Caco-2 (cell line): Measurements from ENCODE around the gene MYH7. TPM values are rescaled to one million over a fixed set of nuclear protein-coding genes. Genes with fewer than 3 reads are reported as not detected.

Source experiments
- BruUV-seq: library from RNA; stranded (reverse); fragments of 400-500 nt; replicated peaks from 2 replicates; lab custom pipeline; 2021; lab: Mats Ljungman, UMichigan
- CTCF ChIA-PET: fragments of 300-600 bp; sonication (Branson Sonifier 250); formaldehyde crosslinking; loops from one replicate; lab custom pipeline; 2022; ENCODE audit warnings: antibody characterized with exemption; lab: Charles Lee
- POLR2A ChIA-PET: fragments of 300-600 bp; sonication (Branson Sonifier 250); formaldehyde crosslinking; loops from one replicate; lab custom pipeline; 2022; ENCODE audit warnings: antibody characterized with exemption; lab: Charles Lee
- DNase-seq, 2 experiments: peaks; one replicate each; pipeline versions ENCODE4 v3.0.0 to v3.0.0-alpha.2; 2020 to 2022
- H3K27me3 ChIP-seq: replicated peaks from 2 replicates; pipeline ENCODE4 v1.6.0; 2011; ENCODE audit warnings: low read length; ENCODE audit not compliant: control insufficient read depth, insufficient read depth
- H3K36me3 ChIP-seq: 2 replicates; pipeline ENCODE4 v1.5.1; 2011; ENCODE audit warnings: low read length; ENCODE audit not compliant: control insufficient read depth, insufficient read depth
- H3K4me1 ChIP-seq: fragments of 250-450 bp; sonication (Bioruptor Pico); 2 replicates; pipeline ENCODE4 v1.5.1; 2020; ENCODE audit warnings: mild to moderate bottlenecking
- H3K4me3 ChIP-seq: 2 replicates; pipeline ENCODE4 v1.5.1; 2011; ENCODE audit warnings: low read depth, mild to moderate bottlenecking, control low read depth, low read length
- H3K9me3 ChIP-seq: fragments of 250-450 bp; sonication (Bioruptor Pico); 2 replicates; pipeline ENCODE4 v1.5.1; 2020; ENCODE audit warnings: mild to moderate bottlenecking, moderate library complexity
- H3K27ac Mint-ChIP-seq: one replicate; pipeline ENCODE4 v1.8.0; 2022; ENCODE audit warnings: mixed read lengths; ENCODE audit not compliant: unreplicated experiment
- H3K27me3 Mint-ChIP-seq: one replicate; pipeline ENCODE4 v1.8.0; 2022; ENCODE audit warnings: mixed read lengths; ENCODE audit not compliant: insufficient read depth, unreplicated experiment
- H3K36me3 Mint-ChIP-seq: one replicate; pipeline ENCODE4 v1.8.0; 2022; ENCODE audit warnings: mild to moderate bottlenecking, mixed read lengths; ENCODE audit not compliant: insufficient read depth, unreplicated experiment
- H3K4me1 Mint-ChIP-seq: one replicate; pipeline ENCODE4 v1.8.0; 2022; ENCODE audit warnings: low read depth, mixed read lengths; ENCODE audit not compliant: unreplicated experiment
- H3K4me3 Mint-ChIP-seq: one replicate; pipeline ENCODE4 v1.8.0; 2022; ENCODE audit warnings: mild to moderate bottlenecking, moderate library complexity, mixed read lengths; ENCODE audit not compliant: unreplicated experiment
- H3K9me3 Mint-ChIP-seq: one replicate; pipeline ENCODE4 v1.8.0; 2022; ENCODE audit warnings: mixed read lengths; ENCODE audit not compliant: unreplicated experiment
- intact Hi-C: fragments of 100-400 bp; cut with micrococcal nuclease; formaldehyde crosslinking; loops from one replicate; pipeline ENCODE4 v1.10.0; 2022; ENCODE audit not compliant: unreplicated experiment
- total RNA-seq: library from RNA; stranded (reverse); gene quantifications from 2 replicates; pipeline ENCODE4 v1.2.3, GENCODE V29; 2022
- TF ChIP-seq, protein P1 (sequence below), 2 experiments: fragments of 200-600 bp in 1 of 2; IDR thresholded peaks; 1 replicate in 1 of 2; 2 replicates in 1 of 2; pipeline versions ENCODE4 v1.5.1 to v1.8.0; 2011 to 2022; ENCODE audit warnings: antibody characterized with exemption in 1 of 2, control low read depth in 1 of 2, inconsistent platforms in 1 of 2, low read depth in 1 of 2, low read length in 1 of 2, mild to moderate bottlenecking in 1 of 2, moderate library complexity in 1 of 2; ENCODE audit not compliant: insufficient read depth in 1 of 2, severe bottlenecking in 1 of 2, unreplicated experiment in 1 of 2

Gene MYH7
- total RNA-seq, 1 experiment from 2014 or later, result not detected

DNA sequence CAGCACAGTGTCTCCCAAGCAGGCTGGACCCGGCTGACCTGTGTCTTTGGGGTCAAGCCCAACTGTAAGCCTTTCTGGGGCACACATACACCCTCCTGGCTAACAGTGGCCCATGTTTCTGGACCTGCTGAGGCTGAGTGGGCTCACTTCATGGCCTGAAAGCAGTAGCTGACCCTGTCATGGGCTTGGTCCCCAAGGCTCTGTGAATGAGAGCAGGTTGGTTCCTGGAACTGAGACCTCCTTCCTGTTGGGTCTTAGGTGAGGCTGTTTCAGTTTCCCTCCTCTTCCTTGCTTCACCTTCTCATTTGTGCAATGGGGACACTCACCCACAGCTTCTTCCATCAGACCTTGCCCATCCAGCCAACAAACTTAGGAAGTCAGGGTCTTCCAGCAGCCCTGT is 63.6 kb downstream of the MYH7 start:
- H3K36me3 ChIP-seq, result no peaks in the 10 kb centered on the region
- no peaks in the 10 kb centered on the region for H3K4me1 ChIP-seq
- DNase-seq, result no peak
- H3K36me3 Mint-ChIP-seq, result peaks cover 1% of the 10 kb centered on the region
- no peaks in the 10 kb centered on the region for H3K9me3 ChIP-seq
- no peaks in the 10 kb centered on the region for H3K4me1 Mint-ChIP-seq
- POLR2A ChIA-PET, result no interaction called here
- intact Hi-C loops, result no loop called here
- TF ChIP-seq, protein P1, sequence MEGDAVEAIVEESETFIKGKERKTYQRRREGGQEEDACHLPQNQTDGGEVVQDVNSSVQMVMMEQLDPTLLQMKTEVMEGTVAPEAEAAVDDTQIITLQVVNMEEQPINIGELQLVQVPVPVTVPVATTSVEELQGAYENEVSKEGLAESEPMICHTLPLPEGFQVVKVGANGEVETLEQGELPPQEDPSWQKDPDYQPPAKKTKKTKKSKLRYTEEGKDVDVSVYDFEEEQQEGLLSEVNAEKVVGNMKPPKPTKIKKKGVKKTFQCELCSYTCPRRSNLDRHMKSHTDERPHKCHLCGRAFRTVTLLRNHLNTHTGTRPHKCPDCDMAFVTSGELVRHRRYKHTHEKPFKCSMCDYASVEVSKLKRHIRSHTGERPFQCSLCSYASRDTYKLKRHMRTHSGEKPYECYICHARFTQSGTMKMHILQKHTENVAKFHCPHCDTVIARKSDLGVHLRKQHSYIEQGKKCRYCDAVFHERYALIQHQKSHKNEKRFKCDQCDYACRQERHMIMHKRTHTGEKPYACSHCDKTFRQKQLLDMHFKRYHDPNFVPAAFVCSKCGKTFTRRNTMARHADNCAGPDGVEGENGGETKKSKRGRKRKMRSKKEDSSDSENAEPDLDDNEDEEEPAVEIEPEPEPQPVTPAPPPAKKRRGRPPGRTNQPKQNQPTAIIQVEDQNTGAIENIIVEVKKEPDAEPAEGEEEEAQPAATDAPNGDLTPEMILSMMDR (IDR thresholded peaks at IDR 0.05; ENCODE audit: insufficient read depth in 1 of 2, low read depth in 1 of 2, low read length in 1 of 2, severe bottlenecking in 1 of 2, unreplicated experiment in 1 of 2), result no peak
- no TSS peak for BruUV-seq
- peaks cover 15% of the 10 kb centered on the region for H3K27me3 Mint-ChIP-seq
- H3K4me3 ChIP-seq, result no peak overlapping the region
- CTCF ChIA-PET, result no interaction called here
- H3K27me3 ChIP-seq, result no peaks in the 10 kb centered on the region; the same call in 1 of the 2 replicates
- no peak overlapping the region for H3K27ac Mint-ChIP-seq
- H3K4me3 Mint-ChIP-seq, result no peak overlapping the region
- no peaks in the 10 kb centered on the region for H3K9me3 Mint-ChIP-seq

DNA sequence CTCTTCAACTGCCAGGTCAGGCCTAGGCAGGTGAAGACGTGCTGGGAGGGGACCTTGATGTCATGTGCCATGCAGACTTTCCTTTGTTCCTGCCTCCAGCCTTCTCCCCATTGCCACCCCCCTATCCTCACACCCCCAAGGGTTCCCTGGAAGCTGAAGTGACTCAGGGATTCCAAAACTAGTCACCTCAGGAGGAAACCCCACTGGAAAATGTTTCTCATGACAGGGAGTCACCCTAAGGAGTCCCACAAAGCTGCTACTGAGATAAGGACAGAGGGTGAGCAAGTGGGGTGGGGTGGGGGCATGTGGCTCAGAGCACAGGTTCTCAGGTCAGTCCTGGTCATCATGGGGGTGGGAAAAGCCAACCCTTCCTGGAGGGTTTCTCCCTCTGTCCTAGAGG is 65.2 kb downstream of the MYH7 start:
- ChIA-PET POLR2A (no interaction called here), CTCF (interaction anchor here (0.7 to 1.4 kb wide), 3 partner anchors 10 to 93 kb away, joined by 3 to 7 read pairs (median 3); no protein-coding TSS in a partner anchor)
- Mint-ChIP-seq H3K36me3 (peaks cover 6% of the 10 kb centered on the region), H3K27me3 (peaks cover 10% of the 10 kb centered on the region), H3K9me3 (no peaks in the 10 kb centered on the region), H3K4me1 (no peaks in the 10 kb centered on the region), H3K27ac (no peak overlapping the region), H3K4me3 (no peak overlapping the region)
- BruUV-seq, result no TSS peak
- Histone ChIP-seq H3K36me3 (no peaks in the 10 kb centered on the region), H3K27me3 (no peaks in the 10 kb centered on the region; the same call in 1 of the 2 replicates), H3K4me1 (no peaks in the 10 kb centered on the region), H3K9me3 (no peaks in the 10 kb centered on the region), H3K4me3 (no peak overlapping the region)
- DNase-seq, result no peak
- TF ChIP-seq, protein P1 (IDR thresholded peaks at IDR 0.05; ENCODE audit: insufficient read depth in 1 of 2, low read depth in 1 of 2, low read length in 1 of 2, severe bottlenecking in 1 of 2, unreplicated experiment in 1 of 2), result no peak
- intact Hi-C loops, result no loop called here

DNA sequence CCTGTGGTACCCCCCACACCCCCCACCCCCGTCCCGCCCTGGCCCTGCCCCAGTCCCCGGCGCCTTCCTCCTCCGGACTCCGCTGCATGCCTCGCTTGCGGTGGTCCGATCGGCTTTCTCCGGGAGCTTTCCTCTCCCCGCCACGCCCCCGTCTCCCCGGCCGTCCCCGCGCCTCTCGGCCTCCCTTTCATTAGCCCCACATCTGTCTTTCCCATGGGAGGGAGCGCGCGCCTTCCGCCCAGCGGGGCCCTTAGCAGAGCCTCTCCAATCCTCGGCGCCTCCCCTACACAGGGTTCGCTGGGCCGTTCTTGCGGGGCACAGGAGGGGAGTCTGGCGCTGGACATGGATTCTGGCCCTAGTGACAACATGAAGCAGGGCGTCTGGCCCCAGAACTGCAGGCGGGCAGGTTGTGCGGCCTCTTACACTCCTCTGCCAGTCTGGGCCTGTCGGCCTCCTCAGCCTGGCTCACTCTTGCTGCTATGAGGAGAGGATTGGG is 69.0 kb downstream of the MYH7 start:
- no peak for DNase-seq

More for the DNA sequence above, 69.0 kb downstream of the MYH7 start:
- no TSS peak for BruUV-seq
- H3K27ac Mint-ChIP-seq, result no peak overlapping the region
- no peak overlapping the region for H3K4me3 Mint-ChIP-seq
- H3K36me3 ChIP-seq, result no peaks in the 10 kb centered on the region
- no peaks in the 10 kb centered on the region for H3K27me3 ChIP-seq
- intact Hi-C loops, result no loop called here
- H3K4me1 Mint-ChIP-seq, result no peaks in the 10 kb centered on the region
- H3K27me3 Mint-ChIP-seq, result peaks cover 4% of the 10 kb centered on the region
- POLR2A ChIA-PET, result no interaction called here
- CTCF ChIA-PET, result no interaction called here
- H3K9me3 Mint-ChIP-seq, result no peaks in the 10 kb centered on the region
- no peaks in the 10 kb centered on the region for H3K9me3 ChIP-seq
- no peaks in the 10 kb centered on the region for H3K4me1 ChIP-seq
- TF ChIP-seq, protein P1 (IDR thresholded peaks at IDR 0.05; ENCODE audit: insufficient read depth in 1 of 2, low read depth in 1 of 2, low read length in 1 of 2, severe bottlenecking in 1 of 2, unreplicated experiment in 1 of 2), result no peak
- H3K36me3 Mint-ChIP-seq, result peaks cover 6% of the 10 kb centered on the region
- no peak overlapping the region for H3K4me3 ChIP-seq
